A549 (cell line): ENCODE data around the gene KLK7. TPM values are rescaled to one million over a fixed set of nuclear protein-coding genes. Genes with fewer than 3 reads are reported as not detected.

ENCODE experiments used
- ATAC-seq, 2 experiments: fragments of 200-7000 bp in 1 of 2; fragments of >200 bp in 1 of 2; cut with Nextera tagmentation in 1 of 2; cut with Tn5 transposase in 1 of 2; 3 replicates each; pipeline versions ENCODE4 v1.8.0 to v1.9.1; 2018 to 2020; ENCODE audit warnings: mild to moderate bottlenecking in 1 of 2, moderate library complexity in 1 of 2
- CTCF ChIA-PET: fragments of 300-600 bp; sonication (Branson Sonifier 250); formaldehyde crosslinking; extraction: SDS; loops from one replicate; lab custom pipeline; 2021; ENCODE audit warnings: antibody characterized with exemption, inconsistent platforms; lab: Yijun Ruan, JAX
- POLR2A ChIA-PET: fragments of 350-600 bp; formaldehyde crosslinking; extraction: SDS; loops from one replicate; lab custom pipeline; 2021; ENCODE audit warnings: antibody characterized with exemption, inconsistent platforms; lab: Yijun Ruan, JAX
- DNase-seq, 2 experiments: peaks; one replicate each; pipeline versions ENCODE4 v3.0.0 to v3.0.0-alpha.2; 2011 to 2016; ENCODE audit warnings: low read depth in 1 of 2, low spot score in 1 of 2
- FAIRE-seq: peaks from 2 replicates; lab custom pipeline; 2011; peaks lifted over from hg19 to GRCh38; lab: Jason Lieb, UNC
- H3K27ac ChIP-seq, 2 experiments: fragments of >200 bp; sonication (Bioruptor Twin); formaldehyde crosslinking; 3 replicates each; pipeline ENCODE4 v1.5.1; 2016 to 2017
- H3K4me1 ChIP-seq: fragments of >200 bp; sonication (Bioruptor Twin); formaldehyde crosslinking; 3 replicates; pipeline ENCODE4 v1.6.1; 2016
- H3K4me2 ChIP-seq: fragments of >200 bp; sonication (Bioruptor Twin); formaldehyde crosslinking; 3 replicates; pipeline ENCODE4 v1.6.1; 2016
- H3K4me3 ChIP-seq: fragments of >200 bp; sonication (Bioruptor Twin); formaldehyde crosslinking; 3 replicates; pipeline ENCODE4 v1.5.1; 2016
- H3K9me3 ChIP-seq: fragments of >200 bp; sonication (Bioruptor Twin); formaldehyde crosslinking; 3 replicates; pipeline ENCODE4 v1.6.1; 2016
- CBX8 ChIP-seq: fragments of 200-600 bp; sonication (generic); IDR thresholded peaks from 2 replicates; pipeline ENCODE4 v1.6.1; 2016
- CEBPB ChIP-seq, 2 experiments: fragments of >200 bp in 1 of 2; sonication (Bioruptor Twin) in 1 of 2; formaldehyde crosslinking in 1 of 2; IDR thresholded peaks; 2 replicates each; pipeline ENCODE4 v1.6.1; 2012 to 2016
- EHF ChIP-seq: fragments of 250-450 bp; sonication (Bioruptor Pico); IDR thresholded peaks from 2 replicates; pipeline ENCODE4 v1.5.0; 2020; ENCODE audit warnings: mild to moderate bottlenecking
- ESRRA ChIP-seq: fragments of 150-350 bp; IDR thresholded peaks from 2 replicates; pipeline ENCODE4 v1.6.1; 2014; ENCODE audit warnings: mild to moderate bottlenecking, low read length, borderline replicate concordance
- FOSL2 ChIP-seq, 2 experiments: fragments of 450-650 bp in 1 of 2; fragments of >200 bp in 1 of 2; sonication (Bioruptor Twin) in 1 of 2; formaldehyde crosslinking; IDR thresholded peaks; 2 replicates each; pipeline versions ENCODE4 v1.5.0 to v1.6.1; 2016 to 2020; ENCODE audit warnings: mild to moderate bottlenecking in 1 of 2, moderate library complexity in 1 of 2
- FOXS1 ChIP-seq: fragments of 250-450 bp; sonication (Bioruptor Pico); IDR thresholded peaks from 2 replicates; pipeline ENCODE4 v1.5.0; 2020; ENCODE audit warnings: mild to moderate bottlenecking, moderate library complexity
- GATA3 ChIP-seq: IDR thresholded peaks from 2 replicates; pipeline ENCODE4 v1.6.1; 2012; ENCODE audit warnings: borderline replicate concordance
- HEYL ChIP-seq: fragments of 250-450 bp; sonication (Bioruptor Pico); IDR thresholded peaks from 2 replicates; pipeline ENCODE4 v1.8.0; 2021; ENCODE audit warnings: mild to moderate bottlenecking, moderate library complexity
- HOXB13 ChIP-seq: fragments of 250-450 bp; sonication (Bioruptor Pico); IDR thresholded peaks from 2 replicates; pipeline ENCODE4 v1.5.0; 2020; ENCODE audit warnings: low read depth, mild to moderate bottlenecking, moderate library complexity
- JUNB ChIP-seq: fragments of >200 bp; sonication (Bioruptor Twin); formaldehyde crosslinking; IDR thresholded peaks from 2 replicates; pipeline ENCODE4 v1.6.1; 2016
- KDM1A ChIP-seq: fragments of 200-600 bp; sonication (generic); IDR thresholded peaks from 2 replicates; pipeline ENCODE4 v1.6.1; 2016; ENCODE audit warnings: low read depth, mild to moderate bottlenecking
- MAZ ChIP-seq: fragments of 150-350 bp; IDR thresholded peaks from 2 replicates; pipeline ENCODE4 v1.6.1; 2014; ENCODE audit warnings: antibody characterized with exemption, low read depth, low read length, borderline replicate concordance
- MYC ChIP-seq: IDR thresholded peaks from 2 replicates; pipeline ENCODE4 v1.6.1; 2012; ENCODE audit warnings: mild to moderate bottlenecking, inconsistent platforms, low read length, improper control_type of control experiment, borderline replicate concordance
- NFE2L2 ChIP-seq: fragments of 150-350 bp; conservative IDR thresholded peaks from 2 replicates; pipeline ENCODE4 v1.6.1; 2014; ENCODE audit warnings: low read length
- NR3C1 ChIP-seq: fragments of >200 bp; sonication (Bioruptor Twin); formaldehyde crosslinking; IDR thresholded peaks from 3 replicates; pipeline ENCODE4 v1.6.1; 2017
- PHF8 ChIP-seq: fragments of 200-600 bp; sonication (generic); IDR thresholded peaks from 2 replicates; pipeline ENCODE4 v1.6.1; 2016; ENCODE audit warnings: low read depth, mild to moderate bottlenecking, antibody characterized with exemption, moderate library complexity, borderline replicate concordance
- POLR2A ChIP-seq: IDR thresholded peaks from 2 replicates; pipeline ENCODE4 v1.6.1; 2012; ENCODE audit warnings: mild to moderate bottlenecking, low read length
- POLR2AphosphoS2 ChIP-seq: conservative IDR thresholded peaks from 2 replicates; pipeline ENCODE4 v1.6.1; 2012; ENCODE audit warnings: low read length, improper control_type of control experiment, inconsistent platforms
- TFCP2L1 ChIP-seq: fragments of 250-450 bp; sonication (Bioruptor Pico); IDR thresholded peaks from 2 replicates; pipeline ENCODE4 v1.5.0; 2021; ENCODE audit warnings: mild to moderate bottlenecking
- ZFP36 ChIP-seq: fragments of 450-650 bp; IDR thresholded peaks from 2 replicates; pipeline ENCODE4 v1.6.1; 2014; ENCODE audit warnings: borderline replicate concordance; ENCODE audit not compliant: partially characterized antibody
- ZSCAN20 ChIP-seq: fragments of 250-450 bp; sonication (Bioruptor Pico); IDR thresholded peaks from 2 replicates; pipeline ENCODE4 v1.8.0; 2022; ENCODE audit warnings: mild to moderate bottlenecking, moderate library complexity
- WGBS: methylation state at CpG from one replicate; pipeline ENCODE4 v1.1.6; 2017; ENCODE audit errors: missing lambda C conversion rate; 5-methylcytosine and 5-hydroxymethylcytosine counted together
- polyA plus RNA-seq, 4 experiments: library from polyadenylated mRNA; depleted of rRNA in 3 of 4; stranded (reverse); fragments of >200 nt; fragmentation: RNase III in 1 of 4; extraction: RNeasy Plus Mini Kit Qiagen cat#74134 plus additional on column Dnase treatment in 1 of 4; gene quantifications; 2 replicates in 3 of 4; 3 replicates in 1 of 4; pipeline ENCODE4 v1.2.3, GENCODE V29; 2011 to 2017
- TF ChIP-seq, protein P1 (sequence below): fragments of >200 bp; sonication (Bioruptor Twin); formaldehyde crosslinking; IDR thresholded peaks from 2 replicates; pipeline ENCODE4 v1.6.1; 2016
- TF ChIP-seq, protein P2 (sequence below): fragments of 250-450 bp; sonication (Bioruptor Pico); IDR thresholded peaks from 2 replicates; pipeline ENCODE4 v1.5.0; 2021; ENCODE audit warnings: mild to moderate bottlenecking, moderate library complexity, borderline replicate concordance
- TF ChIP-seq, protein P3 (sequence below): fragments of 200-600 bp; sonication (generic); IDR thresholded peaks from 2 replicates; pipeline ENCODE4 v1.6.1; 2016; ENCODE audit warnings: antibody characterized with exemption, mild to moderate bottlenecking, moderate library complexity
- TF ChIP-seq, protein P4 (sequence below): fragments of >200 bp; sonication (Bioruptor Twin); formaldehyde crosslinking; IDR thresholded peaks from 3 replicates; pipeline ENCODE4 v1.5.1; 2016

The KLK7 gene
- polyA plus RNA-seq, 2 of the 4 experiments (the other 2 are of a cell fraction): not detected

DNA sequence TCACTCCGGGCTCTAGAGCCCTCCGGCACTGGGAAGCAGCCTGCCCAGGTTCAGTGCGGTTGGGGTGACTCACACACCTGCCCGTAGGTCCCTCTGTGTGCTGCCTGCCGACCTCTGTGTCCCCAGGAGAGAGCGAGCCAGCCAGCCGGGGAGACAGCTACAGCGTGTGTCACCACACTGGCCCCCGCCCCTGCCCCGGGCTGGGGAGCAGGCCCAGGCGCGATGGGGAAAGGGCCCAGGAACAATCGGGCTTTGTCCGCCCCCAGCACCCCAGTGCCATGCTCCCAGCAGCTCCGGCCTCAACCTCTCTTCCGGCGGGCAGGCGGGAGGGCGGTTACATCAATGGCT, 14.3 kb downstream of the KLK7 start, which contains the start of gene KLK6:
KLK6 (minus strand) TSS at position 179 of the 348 bp plus-strand sequence. CDS start 1,487 bp downstream, outside the sequence.
- POLR2A ChIA-PET: no interaction called here
- H3K4me1 ChIP-seq: no peaks in the 10 kb centered on the region
- TF ChIP-seq ZSCAN20 (CRISPR knock-in tag) (no peak), MAZ (no peak), FOSL2 (IDR thresholded peaks at IDR 0.05) (no peak), FOSL2 (CRISPR knock-in tag; IDR thresholded peaks at IDR 0.05) (no peak), POLR2AphosphoS2 (no peak), HOXB13 (CRISPR knock-in tag) (no peak), TFCP2L1 (CRISPR knock-in tag) (no peak), HEYL (CRISPR knock-in tag) (no peak)
- TF ChIP-seq, protein P1, sequence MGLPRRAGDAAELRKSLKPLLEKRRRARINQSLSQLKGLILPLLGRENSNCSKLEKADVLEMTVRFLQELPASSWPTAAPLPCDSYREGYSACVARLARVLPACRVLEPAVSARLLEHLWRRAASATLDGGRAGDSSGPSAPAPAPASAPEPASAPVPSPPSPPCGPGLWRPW: no peak
- TF ChIP-seq, protein P2, sequence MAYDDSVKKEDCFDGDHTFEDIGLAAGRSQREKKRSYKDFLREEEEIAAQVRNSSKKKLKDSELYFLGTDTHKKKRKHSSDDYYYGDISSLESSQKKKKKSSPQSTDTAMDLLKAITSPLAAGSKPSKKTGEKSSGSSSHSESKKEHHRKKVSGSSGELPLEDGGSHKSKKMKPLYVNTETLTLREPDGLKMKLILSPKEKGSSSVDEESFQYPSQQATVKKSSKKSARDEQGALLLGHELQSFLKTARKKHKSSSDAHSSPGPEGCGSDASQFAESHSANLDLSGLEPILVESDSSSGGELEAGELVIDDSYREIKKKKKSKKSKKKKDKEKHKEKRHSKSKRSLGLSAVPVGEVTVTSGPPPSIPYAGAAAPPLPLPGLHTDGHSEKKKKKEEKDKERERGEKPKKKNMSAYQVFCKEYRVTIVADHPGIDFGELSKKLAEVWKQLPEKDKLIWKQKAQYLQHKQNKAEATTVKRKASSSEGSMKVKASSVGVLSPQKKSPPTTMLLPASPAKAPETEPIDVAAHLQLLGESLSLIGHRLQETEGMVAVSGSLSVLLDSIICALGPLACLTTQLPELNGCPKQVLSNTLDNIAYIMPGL: no peak
- no peak within 1 kb of the TSS for H3K27ac ChIP-seq
- ATAC-seq (no peak), DNase-seq (no peak), FAIRE-seq (no peak)
- CTCF ChIA-PET: interaction anchor here (1.0 kb wide), 1 partner anchor 47 kb away, joined by 3 read pairs; no protein-coding TSS in a partner anchor
- no peaks in the 10 kb centered on the region for H3K9me3 ChIP-seq
- no peak within 1 kb of the TSS for H3K4me3 ChIP-seq
- H3K4me2 ChIP-seq: no peak within 1 kb of the TSS
- WGBS: 68% methylated on average over 14 of the region's 19 CpGs

DNA sequence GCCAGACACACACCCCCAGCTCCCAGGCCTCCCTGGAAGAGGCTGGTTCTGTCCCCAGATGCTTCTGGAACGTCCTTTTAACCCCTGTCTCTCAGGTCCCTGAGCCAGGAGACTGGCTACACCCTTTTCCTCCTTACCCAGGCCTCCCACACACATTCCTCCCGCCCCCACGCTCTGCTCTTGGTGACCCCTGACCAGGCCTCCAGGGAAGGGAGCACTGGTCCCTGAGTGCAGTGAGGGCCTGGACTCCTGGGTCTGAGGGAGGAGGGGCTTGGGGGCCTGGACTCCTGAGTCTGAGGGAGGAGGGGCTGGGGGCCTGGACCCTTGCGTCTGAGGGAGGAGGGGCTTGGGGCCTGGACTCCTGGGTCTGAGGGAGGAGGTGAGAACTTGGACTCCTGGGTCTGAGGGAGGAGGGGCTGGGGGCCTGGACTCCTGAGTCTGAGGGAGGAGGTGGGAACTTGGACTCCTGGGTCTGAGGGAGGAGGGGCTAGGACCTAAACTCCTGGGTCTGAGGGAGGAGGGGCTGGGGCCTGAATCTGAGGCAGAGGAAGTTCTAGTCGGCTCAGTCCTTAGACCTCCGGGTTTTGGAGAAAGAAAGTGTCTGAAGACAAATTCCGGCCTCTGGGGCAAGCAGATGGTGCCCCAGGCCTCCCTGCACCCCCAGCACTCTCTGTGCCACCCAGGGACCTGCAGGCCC, 14.9 kb downstream of the KLK7 start:
- FAIRE-seq: no peak
- H3K4me3 ChIP-seq: no peak overlapping the region
- peaks cover under 1% of the 10 kb centered on the region; the same call in 1 of the 3 replicates for H3K9me3 ChIP-seq
- DNase-seq: no peak
- H3K27ac ChIP-seq: no peak overlapping the region
- TF ChIP-seq JUNB: no peak
- TF ChIP-seq CEBPB (IDR thresholded peaks at IDR 0.05): no peak
- TF ChIP-seq, protein P3, sequence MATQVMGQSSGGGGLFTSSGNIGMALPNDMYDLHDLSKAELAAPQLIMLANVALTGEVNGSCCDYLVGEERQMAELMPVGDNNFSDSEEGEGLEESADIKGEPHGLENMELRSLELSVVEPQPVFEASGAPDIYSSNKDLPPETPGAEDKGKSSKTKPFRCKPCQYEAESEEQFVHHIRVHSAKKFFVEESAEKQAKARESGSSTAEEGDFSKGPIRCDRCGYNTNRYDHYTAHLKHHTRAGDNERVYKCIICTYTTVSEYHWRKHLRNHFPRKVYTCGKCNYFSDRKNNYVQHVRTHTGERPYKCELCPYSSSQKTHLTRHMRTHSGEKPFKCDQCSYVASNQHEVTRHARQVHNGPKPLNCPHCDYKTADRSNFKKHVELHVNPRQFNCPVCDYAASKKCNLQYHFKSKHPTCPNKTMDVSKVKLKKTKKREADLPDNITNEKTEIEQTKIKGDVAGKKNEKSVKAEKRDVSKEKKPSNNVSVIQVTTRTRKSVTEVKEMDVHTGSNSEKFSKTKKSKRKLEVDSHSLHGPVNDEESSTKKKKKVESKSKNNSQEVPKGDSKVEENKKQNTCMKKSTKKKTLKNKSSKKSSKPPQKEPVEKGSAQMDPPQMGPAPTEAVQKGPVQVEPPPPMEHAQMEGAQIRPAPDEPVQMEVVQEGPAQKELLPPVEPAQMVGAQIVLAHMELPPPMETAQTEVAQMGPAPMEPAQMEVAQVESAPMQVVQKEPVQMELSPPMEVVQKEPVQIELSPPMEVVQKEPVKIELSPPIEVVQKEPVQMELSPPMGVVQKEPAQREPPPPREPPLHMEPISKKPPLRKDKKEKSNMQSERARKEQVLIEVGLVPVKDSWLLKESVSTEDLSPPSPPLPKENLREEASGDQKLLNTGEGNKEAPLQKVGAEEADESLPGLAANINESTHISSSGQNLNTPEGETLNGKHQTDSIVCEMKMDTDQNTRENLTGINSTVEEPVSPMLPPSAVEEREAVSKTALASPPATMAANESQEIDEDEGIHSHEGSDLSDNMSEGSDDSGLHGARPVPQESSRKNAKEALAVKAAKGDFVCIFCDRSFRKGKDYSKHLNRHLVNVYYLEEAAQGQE: no peak
- no peak for TF ChIP-seq CBX8
- no peak for TF ChIP-seq ZFP36
- no peak for TF ChIP-seq PHF8
- TF ChIP-seq ESRRA: no peak
- TF ChIP-seq KDM1A: no peak
- TF ChIP-seq FOXS1 (CRISPR knock-in tag): no peak
- TF ChIP-seq POLR2A: no peak
- no peak for TF ChIP-seq NR3C1
- TF ChIP-seq, protein P4, sequence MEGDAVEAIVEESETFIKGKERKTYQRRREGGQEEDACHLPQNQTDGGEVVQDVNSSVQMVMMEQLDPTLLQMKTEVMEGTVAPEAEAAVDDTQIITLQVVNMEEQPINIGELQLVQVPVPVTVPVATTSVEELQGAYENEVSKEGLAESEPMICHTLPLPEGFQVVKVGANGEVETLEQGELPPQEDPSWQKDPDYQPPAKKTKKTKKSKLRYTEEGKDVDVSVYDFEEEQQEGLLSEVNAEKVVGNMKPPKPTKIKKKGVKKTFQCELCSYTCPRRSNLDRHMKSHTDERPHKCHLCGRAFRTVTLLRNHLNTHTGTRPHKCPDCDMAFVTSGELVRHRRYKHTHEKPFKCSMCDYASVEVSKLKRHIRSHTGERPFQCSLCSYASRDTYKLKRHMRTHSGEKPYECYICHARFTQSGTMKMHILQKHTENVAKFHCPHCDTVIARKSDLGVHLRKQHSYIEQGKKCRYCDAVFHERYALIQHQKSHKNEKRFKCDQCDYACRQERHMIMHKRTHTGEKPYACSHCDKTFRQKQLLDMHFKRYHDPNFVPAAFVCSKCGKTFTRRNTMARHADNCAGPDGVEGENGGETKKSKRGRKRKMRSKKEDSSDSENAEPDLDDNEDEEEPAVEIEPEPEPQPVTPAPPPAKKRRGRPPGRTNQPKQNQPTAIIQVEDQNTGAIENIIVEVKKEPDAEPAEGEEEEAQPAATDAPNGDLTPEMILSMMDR: no peak
- TF ChIP-seq GATA3: no peak
- TF ChIP-seq, protein P1: no peak
- no peak for TF ChIP-seq NFE2L2
- no peak for TF ChIP-seq EHF (CRISPR knock-in tag)
- no peak for TF ChIP-seq MYC
- TF ChIP-seq, all 56 proteins: peak for 0
- Histone ChIP-seq H3K4me2 (no peak overlapping the region), H3K4me1 (no peaks in the 10 kb centered on the region)
- CTCF ChIA-PET: interaction anchor here (1.0 kb wide), 1 partner anchor 48 kb away, joined by 3 read pairs; no protein-coding TSS in a partner anchor
- ATAC-seq: no peak
- POLR2A ChIA-PET: no interaction called here
- 46% methylated on average over 6 of the region's 7 CpGs for WGBS
